ENCODE measurements around the gene ARPC2. TPM values are rescaled to one million over a fixed set of nuclear protein-coding genes. Genes with fewer than 3 reads are reported as not detected.

The ARPC2 gene
- total RNA-seq, 1 experiment from 2014 or later: 273 TPM

- Histone ChIP-seq H3K4me3 (no peak overlapping the region), H3K4me2 (peak overlapping the region; percentile 51), H3K79me2 (ENCODE audit: low read depth) (peaks cover 23% of the 10 kb centered on the region), H2AFZ (no peak overlapping the region), H3K36me3 (ENCODE audit: low read depth) (peaks cover 68% of the 10 kb centered on the region), H3K9me2 (ENCODE audit: insufficient read depth) (no peaks in the 10 kb centered on the region), H3F3A (ENCODE audit: insufficient read depth, low read depth) (peaks cover 37% of the 10 kb centered on the region), H4K20me1 (ENCODE audit: insufficient read depth) (0 out of 2 replicates have a peak, but pooled peaks cover 5% of the 10 kb centered on the region), H3K4me1 (replicated peaks; ENCODE audit: insufficient read depth) (peaks cover 32% of the 10 kb centered on the region), H3K27me3 (ENCODE audit: insufficient read depth, low read depth) (no peaks in the 10 kb centered on the region), H3K27ac (peak overlapping the region; percentile 81), H3K9me3 (ENCODE audit: insufficient read depth, low read depth) (no peaks in the 10 kb centered on the region)
- intact Hi-C loops (cut with micrococcal nuclease; ENCODE audit: unreplicated experiment): loop anchor here (2.0 kb wide), 1 partner anchor 70 kb away; no protein-coding TSS in a partner anchor
- BruUV-seq (replicated peaks): no TSS peak
- peak; percentile 33 to 83 for DNase-seq
- TF ChIP-seq CTCF (conservative IDR thresholded peaks at IDR 0.05): no peak
- no peak for TF ChIP-seq EZH2 (IDR thresholded peaks at IDR 0.05; ENCODE audit: low read depth)
- POLR2A ChIA-PET (ENCODE audit: unreplicated experiment): interaction anchor here (0.6 to 0.7 kb wide), 2 partner anchors 53 to 361 kb away, joined by 3 to 10 read pairs; no protein-coding TSS in a partner anchor
- CTCF ChIA-PET: interaction anchor here (0.6 to 1.0 kb wide), 2 partner anchors 28 to 42 kb away, joined by 4 to 5 read pairs; no protein-coding TSS in a partner anchor
Observed at GRCh38 chr2:218229239-218229638, 12.2 kb downstream of the ARPC2 start.

GRCh38 chr2:218229851-218230250 is 12.9 kb downstream of the ARPC2 start:
- CTCF ChIA-PET: interaction anchor here (0.6 to 1.0 kb wide), 2 partner anchors 27 to 42 kb away, joined by 4 to 5 read pairs; no protein-coding TSS in a partner anchor
- BruUV-seq (replicated peaks): TSS peak; percentile 12

GRCh38 chr2:218230882-218231281 is 13.9 kb downstream of the ARPC2 start:
- POLR2A ChIA-PET (ENCODE audit: unreplicated experiment): interaction anchor here (0.6 kb wide), 1 partner anchor 15 kb away, joined by 3 read pairs; no protein-coding TSS in a partner anchor
- no peaks in the 10 kb centered on the region for H4K20me1 ChIP-seq (ENCODE audit: insufficient read depth)
- H3K9me3 ChIP-seq (ENCODE audit: insufficient read depth, low read depth): no peaks in the 10 kb centered on the region
- H3K4me2 ChIP-seq: no peak overlapping the region
- no TSS peak for BruUV-seq (replicated peaks)
- no peaks in the 10 kb centered on the region for H3K27me3 ChIP-seq (ENCODE audit: insufficient read depth, low read depth)
- no peak overlapping the region for H3K4me3 ChIP-seq
- no peak for TF ChIP-seq EZH2 (IDR thresholded peaks at IDR 0.05; ENCODE audit: low read depth)
- TF ChIP-seq CTCF (conservative IDR thresholded peaks at IDR 0.05): no peak
- H3K79me2 ChIP-seq (ENCODE audit: low read depth): peaks cover 13% of the 10 kb centered on the region; the same call in 1 of the 2 replicates
- no peak overlapping the region for H2AFZ ChIP-seq
- peaks cover 32% of the 10 kb centered on the region for H3K4me1 ChIP-seq (replicated peaks; ENCODE audit: insufficient read depth)
- intact Hi-C loops (cut with micrococcal nuclease; ENCODE audit: unreplicated experiment): no loop called here
- H3K27ac ChIP-seq: no peak overlapping the region
- DNase-seq: no peak
- peaks cover 71% of the 10 kb centered on the region for H3K36me3 ChIP-seq (ENCODE audit: low read depth)
- CTCF ChIA-PET: no interaction called here
- peaks cover 42% of the 10 kb centered on the region for H3F3A ChIP-seq (ENCODE audit: insufficient read depth, low read depth)
- no peaks in the 10 kb centered on the region for H3K9me2 ChIP-seq (ENCODE audit: insufficient read depth)

More at GRCh38 chr2:218229851-218230250, 12.9 kb downstream of the ARPC2 start:
- Histone ChIP-seq H3K27ac (peak overlapping the region; percentile 81), H3K36me3 (ENCODE audit: low read depth) (peaks cover 68% of the 10 kb centered on the region), H3K4me3 (no peak overlapping the region; the same call in 1 of the 2 replicates), H4K20me1 (ENCODE audit: insufficient read depth) (no peaks in the 10 kb centered on the region), H3K4me2 (peak overlapping the region; percentile 51), H3K79me2 (ENCODE audit: low read depth) (peaks cover 16% of the 10 kb centered on the region), H3F3A (ENCODE audit: insufficient read depth, low read depth) (peaks cover 42% of the 10 kb centered on the region), H3K4me1 (replicated peaks; ENCODE audit: insufficient read depth) (peaks cover 32% of the 10 kb centered on the region), H3K9me3 (ENCODE audit: insufficient read depth, low read depth) (no peaks in the 10 kb centered on the region), H2AFZ (no peak overlapping the region), H3K9me2 (ENCODE audit: insufficient read depth) (no peaks in the 10 kb centered on the region), H3K27me3 (ENCODE audit: insufficient read depth, low read depth) (no peaks in the 10 kb centered on the region)
- POLR2A ChIA-PET (ENCODE audit: unreplicated experiment): interaction anchor here (0.6 to 0.7 kb wide), 2 partner anchors 53 to 362 kb away, joined by 3 to 10 read pairs; no protein-coding TSS in a partner anchor
- intact Hi-C loops (cut with micrococcal nuclease; ENCODE audit: unreplicated experiment): loop anchor here (2.0 kb wide), 1 partner anchor 69 kb away; no protein-coding TSS in a partner anchor
- peak in 1 of 2 experiments; percentile 58 for DNase-seq
- TF ChIP-seq EZH2 (IDR thresholded peaks at IDR 0.05; ENCODE audit: low read depth): no peak
- no peak for TF ChIP-seq CTCF (conservative IDR thresholded peaks at IDR 0.05)
